ENCODE results near the gene STRIT1.

DNA sequence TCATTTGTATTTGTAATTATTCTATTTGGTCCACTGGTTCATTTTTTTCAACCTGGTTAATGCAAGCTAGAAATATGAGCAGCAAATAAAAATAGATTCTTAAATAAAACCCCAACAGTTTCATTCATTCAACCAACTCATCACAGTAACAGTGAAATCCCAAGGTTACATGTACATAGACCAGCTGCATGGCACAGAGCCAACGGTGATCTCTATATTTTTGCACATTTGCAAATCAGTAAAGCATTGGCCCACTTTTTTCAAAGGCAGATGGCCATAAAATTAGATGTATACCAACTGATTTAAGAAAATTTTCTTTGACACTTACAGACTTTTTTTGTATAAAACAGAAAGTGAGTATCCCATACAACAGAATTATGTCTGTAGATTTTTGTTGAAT, 49.3 kb downstream of the STRIT1 start:
- TF ChIP-seq CTCF (IDR thresholded peaks at IDR 0.05; ENCODE audit: low read depth, low read length) (no peak), POLR2A (IDR thresholded peaks at IDR 0.05; ENCODE audit: extremely low read depth, insufficient read length) (no peak), MAX (IDR thresholded peaks at IDR 0.05; ENCODE audit: low read depth, low read length) (no peak)

Data from NB4 (cell line).